NCI-H187 treated with DMSO at 0.1 percent for 48 hours (cell line): ENCODE measurements around the gene ATRX.
"Not testable (repeated sequence)": the region's sequence is repeated elsewhere in the genome, so short reads cannot be mapped to it uniquely, and the experiment has no call there.

Experiments
- DNase-seq: peaks from one replicate; lab custom pipeline; 2025; lab: John Stamatoyannopoulos, UW

ATRX gene

DNA sequence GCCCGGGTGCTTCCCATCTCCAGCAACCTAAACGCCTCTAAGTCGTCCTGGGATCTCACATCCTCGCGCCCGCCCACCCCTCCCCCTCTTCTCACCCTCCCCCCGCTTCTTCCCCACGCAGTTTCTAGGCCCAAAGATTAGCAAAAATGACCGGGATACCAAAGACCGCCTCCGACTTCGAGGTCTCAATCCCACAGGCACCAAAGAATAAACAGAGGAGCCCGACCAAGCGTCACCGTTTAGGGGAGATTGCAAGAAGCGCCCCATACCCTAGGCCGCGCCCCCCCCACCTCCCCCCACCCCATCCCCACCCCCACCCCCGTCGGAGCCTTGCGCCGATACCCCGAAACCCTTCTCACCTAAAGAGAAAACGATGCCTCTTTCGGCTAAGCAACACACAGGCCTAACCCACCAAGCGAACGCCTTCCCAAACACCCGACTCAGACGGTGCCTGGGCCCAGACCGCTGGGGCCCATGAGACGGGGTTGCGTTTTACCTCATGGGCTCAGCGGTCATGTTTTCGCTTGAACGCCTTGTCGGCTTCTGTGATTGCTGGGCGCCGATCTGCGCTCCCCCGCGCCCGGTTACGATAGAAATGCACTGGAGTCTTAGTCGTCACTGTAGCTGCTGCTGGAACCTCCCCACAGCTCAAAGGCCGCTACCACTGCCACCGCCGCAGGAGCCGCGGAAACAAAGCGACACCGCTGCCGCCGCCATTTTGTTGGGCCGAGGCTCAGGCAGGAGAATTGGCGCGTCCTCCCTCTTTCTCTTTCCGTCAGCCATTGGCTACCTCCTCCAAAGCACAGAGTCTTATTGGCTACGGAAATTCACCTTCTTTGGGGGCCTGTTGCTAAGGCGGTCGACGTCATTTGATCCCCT is at the start of gene ATRX:
Gene ATRX (minus strand): TSS at position 731 of the 879 bp plus-strand sequence. CDS start 215 bp downstream, at position 516.
- DNase-seq: peak; percentile 49

GRCh38 chrX:77831544-77831943 is 45.5 kb upstream of the ATRX start:
- DNase-seq: not testable (repeated sequence)

- DNase-seq: not testable (repeated sequence)
Measured at GRCh38 chrX:77821989-77822388, 36.0 kb upstream of the ATRX start.

GRCh38 chrX:77820091-77820727 is 34.2 kb upstream of the ATRX start:
- no peak for DNase-seq

DNA sequence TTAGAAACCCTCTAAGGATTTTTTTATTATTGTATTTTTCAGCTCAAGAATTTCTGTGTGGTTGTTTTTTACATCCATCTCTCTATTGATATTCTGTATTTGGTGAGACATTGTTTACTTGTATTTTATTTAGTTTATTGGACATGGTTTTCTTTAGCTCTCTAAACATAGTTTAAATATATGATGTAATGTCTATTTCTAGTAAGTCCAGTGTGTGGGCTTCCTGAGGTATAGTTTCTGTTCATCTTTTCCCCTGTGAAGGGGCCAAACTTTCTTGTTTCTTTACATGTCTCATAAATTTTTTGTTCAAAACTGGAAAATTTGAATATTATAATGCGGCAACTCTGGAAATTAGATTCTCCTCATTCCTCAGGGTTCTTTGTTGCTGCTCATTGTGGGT is 28.2 kb upstream of the ATRX start:
- no peak for DNase-seq

DNA sequence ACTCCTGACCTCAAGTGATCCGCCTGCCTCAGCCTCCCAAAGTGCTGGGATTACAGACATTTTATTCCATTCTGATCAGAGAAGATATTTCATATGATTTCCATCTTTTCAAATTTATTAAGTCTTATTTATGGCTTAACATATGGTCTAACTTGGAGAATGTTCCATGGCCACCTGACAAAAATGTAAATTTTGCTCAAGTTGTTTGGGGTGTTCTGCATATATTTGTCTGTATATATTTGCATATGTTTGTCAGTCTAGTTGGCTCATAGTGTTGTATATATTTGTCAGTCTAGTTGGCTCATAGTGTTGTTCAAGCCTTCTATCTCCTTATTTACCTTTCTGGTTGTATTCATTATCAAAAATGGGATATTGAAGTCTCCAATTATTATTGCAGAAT is 16.2 kb upstream of the ATRX start:
- DNase-seq: no peak

GRCh38 chrX:77795124-77795523 is 9.1 kb upstream of the ATRX start:
- no peak for DNase-seq

- DNase-seq: no peak
Measured at GRCh38 chrX:77793946-77794345, 7.9 kb upstream of the ATRX start.

DNA sequence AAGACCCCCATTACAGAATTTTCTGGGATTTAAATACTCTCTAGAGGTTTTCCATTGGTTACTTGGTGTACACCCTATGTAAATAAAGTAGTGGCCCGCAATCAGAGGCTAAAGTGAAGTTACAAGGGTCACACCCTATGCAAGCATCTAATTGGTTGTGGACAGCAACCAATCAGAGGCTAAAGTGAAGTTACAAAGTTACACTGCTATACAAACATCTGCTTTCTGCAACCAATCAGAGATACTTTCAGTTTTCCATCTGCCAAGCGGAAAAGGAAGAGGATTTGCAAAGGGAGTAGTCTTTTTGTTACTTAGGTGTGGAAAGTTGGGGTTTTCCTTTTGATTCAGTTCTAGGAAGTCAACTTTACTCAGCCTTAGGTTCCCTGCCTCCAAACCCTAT is 2.0 kb upstream of the ATRX start:
- no peak for DNase-seq

- no peak for DNase-seq
Measured at GRCh38 chrX:77786365-77786680, 307 bp upstream of the ATRX start.

GRCh38 chrX:77779695-77780094 is 6.3 kb downstream of the ATRX start:
- DNase-seq: no peak

GRCh38 chrX:77776659-77777058 is 9.4 kb downstream of the ATRX start:
- DNase-seq: no peak

GRCh38 chrX:77771601-77772000 is 14.4 kb downstream of the ATRX start:
- no peak for DNase-seq

DNA sequence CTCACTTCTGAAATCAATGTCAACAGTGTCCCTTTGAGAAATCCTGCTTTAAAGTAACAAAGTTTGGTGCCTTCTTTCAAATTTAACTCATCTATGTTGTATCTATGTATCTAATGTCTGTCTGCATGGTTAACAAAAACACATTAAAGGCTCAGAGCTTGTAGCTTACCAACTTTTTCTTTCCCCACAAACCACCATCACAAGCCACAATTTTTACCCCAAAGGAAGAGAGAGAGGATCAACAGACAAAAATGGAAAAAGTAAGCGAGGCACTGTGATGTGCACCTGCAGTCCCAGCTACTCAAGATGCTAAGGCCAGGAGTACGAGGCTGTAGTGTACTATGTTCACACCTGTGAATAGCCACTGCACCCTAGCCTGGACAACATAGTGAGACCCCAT is 17.2 kb downstream of the ATRX start:
- DNase-seq: no peak

- DNase-seq: not testable (repeated sequence)
Measured at GRCh38 chrX:77766212-77766611, 19.8 kb downstream of the ATRX start.

GRCh38 chrX:77755561-77755960 is 30.5 kb downstream of the ATRX start:
- DNase-seq: no peak

DNA sequence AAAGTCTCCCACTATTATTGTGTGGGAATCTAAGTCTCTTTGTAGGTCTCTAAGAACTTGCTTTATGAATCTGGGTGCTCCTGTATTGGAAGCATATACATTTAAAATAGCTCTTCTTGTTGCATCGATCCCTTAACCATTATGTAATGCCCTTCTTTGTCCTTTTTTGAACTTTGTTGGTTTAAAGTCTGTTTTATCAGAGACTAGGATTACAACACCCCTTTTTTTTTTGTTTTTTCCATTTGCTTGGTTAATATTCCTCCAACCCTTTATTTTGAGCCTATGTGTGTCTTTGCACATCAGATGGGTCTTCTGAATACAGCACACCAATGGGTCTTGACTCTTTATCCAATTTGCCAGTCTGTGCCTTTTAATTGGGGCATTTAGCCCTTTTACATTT is 32.1 kb downstream of the ATRX start:
- DNase-seq: not testable (repeated sequence)

- no peak for DNase-seq
Measured at GRCh38 chrX:77749695-77750094, 36.3 kb downstream of the ATRX start.

GRCh38 chrX:77743720-77744119 is 42.3 kb downstream of the ATRX start:
- no peak for DNase-seq

- no peak for DNase-seq
Measured at GRCh38 chrX:77742788-77743476, 43.1 kb downstream of the ATRX start.

DNA sequence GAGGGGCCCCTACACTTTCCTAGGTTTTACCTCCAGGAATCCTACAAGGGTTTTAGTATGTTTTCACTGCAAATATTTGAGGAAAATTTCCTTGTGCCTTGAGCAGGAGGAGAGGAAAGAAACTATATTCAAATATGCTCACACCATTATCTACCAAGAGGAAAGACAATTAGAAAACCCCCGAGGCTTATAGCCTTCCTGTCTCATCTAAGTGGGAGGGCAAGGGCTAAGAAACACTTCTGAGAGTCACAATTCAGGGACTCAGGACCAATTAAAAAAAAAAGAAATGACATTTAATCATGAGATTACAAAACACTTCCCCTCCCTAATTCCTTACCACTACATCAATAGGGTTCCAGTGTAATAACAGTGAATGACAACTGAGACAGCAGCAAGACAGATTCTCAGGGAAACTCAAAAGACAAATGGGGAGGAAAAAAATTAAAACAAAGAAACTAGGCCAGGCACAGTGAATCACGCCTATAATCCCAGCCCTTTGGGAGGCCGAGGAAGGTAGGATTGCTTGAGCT is 45.6 kb downstream of the ATRX start:
- DNase-seq: no peak

GRCh38 chrX:77733342-77733741 is 52.7 kb downstream of the ATRX start:
- DNase-seq: no peak
